SK-N-SH (cell line): Measurements from ENCODE around the gene FAM120C.

Experiments used
- CHD2 ChIP-seq: fragments of 150-350 bp; IDR thresholded peaks from 2 replicates; pipeline ENCODE4 v1.6.1; 2018; ENCODE audit warnings: low read length; ENCODE audit not compliant: partially characterized antibody
- CTCF ChIP-seq: fragments of 200-600 bp; sonication (generic); IDR thresholded peaks from 2 replicates; pipeline ENCODE4 v1.6.1; 2017; ENCODE audit warnings: antibody characterized with exemption, mild to moderate bottlenecking, moderate library complexity
- FOXJ3 ChIP-seq: sonication (generic); formaldehyde crosslinking; IDR thresholded peaks from 2 replicates; pipeline ENCODE4 v1.5.1; 2020; ENCODE audit warnings: mild to moderate bottlenecking, missing genetic modification reagents
- GATA2 ChIP-seq: sonication (generic); formaldehyde crosslinking; IDR thresholded peaks from 2 replicates; pipeline ENCODE4 v1.5.0; 2020; ENCODE audit warnings: mild to moderate bottlenecking, missing genetic modification reagents
- PBX3 ChIP-seq: IDR thresholded peaks from 2 replicates; pipeline ENCODE4; 2012
- TAF1 ChIP-seq: IDR thresholded peaks from 2 replicates; pipeline ENCODE4 v1.6.1; 2012; ENCODE audit warnings: low read depth, mild to moderate bottlenecking, low read length, moderate library complexity, borderline replicate concordance
- USF2 ChIP-seq: fragments of 150-350 bp; IDR thresholded peaks from 2 replicates; pipeline ENCODE4 v1.6.1; 2017; ENCODE audit warnings: antibody characterized with exemption, low read length, low read depth, borderline replicate concordance
- ZBTB33 ChIP-seq: IDR thresholded peaks from 2 replicates; pipeline ENCODE4 v1.4.0; 2012; ENCODE audit warnings: low read depth, borderline replicate concordance

GRCh38 chrX:54048412-54048811 is 134.6 kb downstream of the FAM120C start:
- TF ChIP-seq CTCF (no peak), ZBTB33 (no peak), TAF1 (no peak), PBX3 (no peak), USF2 (no peak), FOXJ3 (CRISPR knock-in tag) (no peak), GATA2 (CRISPR knock-in tag) (no peak), CHD2 (no peak)
